ENCODE data around the gene CDC5L. TPM values are rescaled to one million over a fixed set of nuclear protein-coding genes. Genes with fewer than 3 reads are reported as not detected.

The CDC5L gene
- polyA plus RNA-seq, 3 donors = 4.9 to 10.2 (median 7.4) TPM

DNA sequence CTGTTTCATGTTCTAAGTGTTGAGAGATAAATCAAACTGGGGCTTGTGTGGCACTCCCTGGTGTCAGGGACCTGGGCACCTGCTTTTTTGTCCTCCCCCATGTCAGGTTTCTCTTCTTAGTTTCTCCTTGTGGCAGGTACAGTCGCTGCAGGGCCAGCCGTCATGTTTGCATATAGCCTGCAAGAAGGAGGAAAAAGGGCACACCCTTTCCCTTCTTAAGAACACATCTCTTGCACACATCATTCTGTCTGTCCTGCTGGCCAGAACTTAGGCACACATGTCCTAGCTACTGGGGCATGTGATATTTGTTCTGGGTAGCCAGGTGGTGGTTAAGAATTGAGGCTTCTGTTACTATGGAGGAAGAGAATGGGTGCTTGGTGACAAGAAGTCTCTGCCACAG lies 27.9 kb downstream of the CDC5L start:
- Histone ChIP-seq H3K27me3 (ENCODE audit: control insufficient read depth in 2 of 2, insufficient read depth in 2 of 2, low read length in 2 of 2) (no peaks in the 10 kb centered on the region), H3K4me3 (replicated peaks in 1 of 3; ENCODE audit: low read depth in 2 of 3, low read length in 3 of 3) (no peak overlapping the region), H3K9ac (ENCODE audit: insufficient read depth, low read length, poor library complexity, severe bottlenecking) (no peak overlapping the region), H3K36me3 (replicated peaks in 1 of 2; ENCODE audit: control insufficient read depth in 1 of 2, insufficient read depth in 2 of 2, low read length in 2 of 2) (peaks cover 75 to 88% of the 10 kb centered on the region in 2 donors), H3K79me2 (ENCODE audit: insufficient read depth, low read length) (peaks cover 69% of the 10 kb centered on the region), H3K9me3 (replicated peaks in 1 of 2; ENCODE audit: control insufficient read depth in 1 of 2, insufficient read depth in 1 of 2, low read length in 2 of 2) (no peaks in the 10 kb centered on the region), H2AFZ (ENCODE audit: insufficient read depth, low read depth, low read length, poor library complexity, severe bottlenecking) (no peak overlapping the region), H3K4me2 (replicated peaks; ENCODE audit: extremely low read depth, low read length, poor library complexity, severe bottlenecking) (no peak overlapping the region), H3K27ac (ENCODE audit: low read depth in 1 of 2, low read length in 2 of 2) (no peak overlapping the region), H4K20me1 (ENCODE audit: insufficient read depth, low read length) (peaks cover 86% of the 10 kb centered on the region), H3K4me1 (ENCODE audit: control insufficient read depth in 1 of 2, insufficient read depth in 2 of 2, low read length in 2 of 2) (no peaks in the 10 kb centered on the region)
- intact Hi-C loops (cut with micrococcal nuclease) = no loop called here
- Mint-ChIP-seq H3K4me3 (no peak overlapping the region), H3K9me3 (peaks cover 0 to 2% (median 0%) of the 10 kb centered on the region in 7 donors), H3K27ac (peak overlapping the region in 2 of 7 donors; percentile 51 to 69), H3K36me3 (peaks cover 72 to 85% of the 10 kb centered on the region in 2 donors), H3K27me3 (ENCODE audit: low read depth in 3 of 3) (peaks cover 0 to 2% (median 0%) of the 10 kb centered on the region in 3 donors), H3K4me1 (no peaks in the 10 kb centered on the region)
- no peak for DNase-seq
- TF ChIP-seq, protein P1, sequence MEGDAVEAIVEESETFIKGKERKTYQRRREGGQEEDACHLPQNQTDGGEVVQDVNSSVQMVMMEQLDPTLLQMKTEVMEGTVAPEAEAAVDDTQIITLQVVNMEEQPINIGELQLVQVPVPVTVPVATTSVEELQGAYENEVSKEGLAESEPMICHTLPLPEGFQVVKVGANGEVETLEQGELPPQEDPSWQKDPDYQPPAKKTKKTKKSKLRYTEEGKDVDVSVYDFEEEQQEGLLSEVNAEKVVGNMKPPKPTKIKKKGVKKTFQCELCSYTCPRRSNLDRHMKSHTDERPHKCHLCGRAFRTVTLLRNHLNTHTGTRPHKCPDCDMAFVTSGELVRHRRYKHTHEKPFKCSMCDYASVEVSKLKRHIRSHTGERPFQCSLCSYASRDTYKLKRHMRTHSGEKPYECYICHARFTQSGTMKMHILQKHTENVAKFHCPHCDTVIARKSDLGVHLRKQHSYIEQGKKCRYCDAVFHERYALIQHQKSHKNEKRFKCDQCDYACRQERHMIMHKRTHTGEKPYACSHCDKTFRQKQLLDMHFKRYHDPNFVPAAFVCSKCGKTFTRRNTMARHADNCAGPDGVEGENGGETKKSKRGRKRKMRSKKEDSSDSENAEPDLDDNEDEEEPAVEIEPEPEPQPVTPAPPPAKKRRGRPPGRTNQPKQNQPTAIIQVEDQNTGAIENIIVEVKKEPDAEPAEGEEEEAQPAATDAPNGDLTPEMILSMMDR (IDR thresholded peaks at IDR 0.05) = no peak
- WGBS (ENCODE audit: insufficient coverage) = 80% methylated on average over 1 of the region's 2 CpGs

- Histone ChIP-seq H3K4me2 (replicated peaks; ENCODE audit: extremely low read depth, low read length, poor library complexity, severe bottlenecking) (no peak overlapping the region), H3K4me1 (ENCODE audit: control insufficient read depth in 1 of 2, insufficient read depth in 2 of 2, low read length in 2 of 2) (no peaks in the 10 kb centered on the region), H3K9ac (ENCODE audit: insufficient read depth, low read length, poor library complexity, severe bottlenecking) (no peak overlapping the region), H2AFZ (ENCODE audit: insufficient read depth, low read depth, low read length, poor library complexity, severe bottlenecking) (no peak overlapping the region), H3K36me3 (replicated peaks in 1 of 2; ENCODE audit: control insufficient read depth in 1 of 2, insufficient read depth in 2 of 2, low read length in 2 of 2) (peaks cover 76 to 88% of the 10 kb centered on the region in 2 donors), H3K9me3 (replicated peaks in 1 of 2; ENCODE audit: control insufficient read depth in 1 of 2, insufficient read depth in 1 of 2, low read length in 2 of 2) (no peaks in the 10 kb centered on the region), H4K20me1 (ENCODE audit: insufficient read depth, low read length) (peaks cover 87% of the 10 kb centered on the region), H3K27me3 (ENCODE audit: control insufficient read depth in 2 of 2, insufficient read depth in 2 of 2, low read length in 2 of 2) (no peaks in the 10 kb centered on the region), H3K27ac (ENCODE audit: low read depth in 1 of 2, low read length in 2 of 2) (no peak overlapping the region), H3K4me3 (replicated peaks in 1 of 3; ENCODE audit: low read depth in 2 of 3, low read length in 3 of 3) (no peak overlapping the region), H3K79me2 (ENCODE audit: insufficient read depth, low read length) (peaks cover 64% of the 10 kb centered on the region)
- intact Hi-C loops (cut with micrococcal nuclease) = no loop called here
- no peak overlapping the region for H3K4me3 Mint-ChIP-seq
- H3K27me3 Mint-ChIP-seq (ENCODE audit: low read depth in 3 of 3) = peaks cover 0 to 2% (median 0%) of the 10 kb centered on the region in 3 donors
- TF ChIP-seq, protein P1 (IDR thresholded peaks at IDR 0.05) = no peak
- peak overlapping the region in 3 of 7 donors; percentile 31 to 81 (median 65) for H3K27ac Mint-ChIP-seq
- H3K9me3 Mint-ChIP-seq = peaks cover 0 to 2% (median 0%) of the 10 kb centered on the region in 7 donors
- no peak for DNase-seq
- peaks cover 76 to 86% of the 10 kb centered on the region in 2 donors for H3K36me3 Mint-ChIP-seq
- no CpG with 5 or more reads among the region's 1 CpG for WGBS (ENCODE audit: insufficient coverage)
- no peaks in the 10 kb centered on the region for H3K4me1 Mint-ChIP-seq
Measured at GRCh38 chr6:44415873-44416502, 28.5 kb downstream of the CDC5L start.
